ENCODE measurements around the gene GPR162. TPM values are rescaled to one million over a fixed set of nuclear protein-coding genes. Genes with fewer than 3 reads are reported as not detected.

Gene GPR162
- total and polyA plus RNA-seq, 4 donors: 0.59 to 2.4 (median 1.7) TPM

- TF ChIP-seq HNF4A (conservative IDR thresholded peaks at IDR 0.05): no peak
- no peak for TF ChIP-seq SP1 (IDR thresholded peaks at IDR 0.05)
- no peaks in the 10 kb centered on the region for H3K9me3 ChIP-seq (ENCODE audit: control insufficient read depth in 4 of 4, low read length in 3 of 4)
- no peak overlapping the region for H3K9ac ChIP-seq (ENCODE audit: low read depth in 1 of 2, low read length in 2 of 2)
- H3K4me3 ChIP-seq (ENCODE audit: low read depth in 1 of 3, low read length in 3 of 3): peak overlapping the region in 1 of 3 donors; percentile 1
- peaks cover 14 to 87% (median 61%) of the 10 kb centered on the region in 4 donors for H3K4me1 ChIP-seq (ENCODE audit: control insufficient read depth in 4 of 4, insufficient read depth in 4 of 4, low read length in 3 of 4)
- H3K27me3 ChIP-seq (ENCODE audit: control insufficient read depth in 4 of 4, insufficient read depth in 4 of 4, low read length in 3 of 4): no peaks in the 10 kb centered on the region
- DNase-seq (ENCODE audit: low spot score): no peak
- 65% methylated on average over 60 of the region's 60 CpGs for WGBS
- peaks cover 0 to 8% (median 4%) of the 10 kb centered on the region in 4 donors for H3K36me3 ChIP-seq (ENCODE audit: control insufficient read depth in 4 of 4, insufficient read depth in 3 of 4, low read depth in 1 of 4, low read length in 3 of 4)
- peak overlapping the region; percentile 48 to 49 for H3K27ac ChIP-seq (ENCODE audit: low read depth in 1 of 2, low read length in 2 of 2)
These were observed 47.9 kb upstream of the GPR162 start for GRCh38 chr12:6773590-6774351.

GRCh38 chr12:6774499-6775062, 47.0 kb upstream of the GPR162 start:
- DNase-seq (ENCODE audit: low spot score): no peak
- Histone ChIP-seq H3K4me3 (ENCODE audit: low read depth in 1 of 3, low read length in 3 of 3) (no peak overlapping the region), H3K27me3 (ENCODE audit: control insufficient read depth in 4 of 4, insufficient read depth in 4 of 4, low read length in 3 of 4) (no peaks in the 10 kb centered on the region), H3K27ac (ENCODE audit: low read depth in 1 of 2, low read length in 2 of 2) (peak overlapping the region; percentile 48 to 49), H3K4me1 (ENCODE audit: control insufficient read depth in 4 of 4, insufficient read depth in 4 of 4, low read length in 3 of 4) (peaks cover 12 to 87% (median 60%) of the 10 kb centered on the region in 4 donors), H3K36me3 (ENCODE audit: control insufficient read depth in 4 of 4, insufficient read depth in 3 of 4, low read depth in 1 of 4, low read length in 3 of 4) (peaks cover 0 to 6% (median 2%) of the 10 kb centered on the region in 4 donors), H3K9ac (ENCODE audit: low read depth in 1 of 2, low read length in 2 of 2) (no peak overlapping the region), H3K9me3 (ENCODE audit: control insufficient read depth in 4 of 4, low read length in 3 of 4) (no peaks in the 10 kb centered on the region)
- TF ChIP-seq EGR1 (IDR thresholded peaks at IDR 0.05; ENCODE audit: low read depth in 2 of 2): no peak
- TF ChIP-seq ZBTB33 (IDR thresholded peaks at IDR 0.05): no peak
- TF ChIP-seq ATF3 (IDR thresholded peaks at IDR 0.05): no peak
- no peak for TF ChIP-seq REST (IDR thresholded peaks at IDR 0.05)
- TF ChIP-seq HNF4G (IDR thresholded peaks at IDR 0.05): no peak
- TF ChIP-seq SP1 (IDR thresholded peaks at IDR 0.05): no peak
- no peak for TF ChIP-seq MAX (IDR thresholded peaks at IDR 0.05)
- no peak for TF ChIP-seq FOXA2 (IDR thresholded peaks at IDR 0.05)
- TF ChIP-seq RXRA (IDR thresholded peaks at IDR 0.05): no peak
- no peak for TF ChIP-seq CTCF (IDR thresholded peaks at IDR 0.05; ENCODE audit: low read depth, low read length, missing input control)
- no peak for TF ChIP-seq TAF1 (conservative IDR thresholded peaks at IDR 0.05)
- TF ChIP-seq YY1 (IDR thresholded peaks at IDR 0.05): no peak
- no peak for TF ChIP-seq HNF4A (conservative IDR thresholded peaks at IDR 0.05)
- WGBS: 87% methylated on average over 15 of the region's 15 CpGs
